NCI-H510A (cell line): ENCODE data around the gene TNS1.

Source experiments
- DNase-seq: peaks from one replicate; lab custom pipeline; 2025; lab: John Stamatoyannopoulos, UW

TNS1 gene

DNA sequence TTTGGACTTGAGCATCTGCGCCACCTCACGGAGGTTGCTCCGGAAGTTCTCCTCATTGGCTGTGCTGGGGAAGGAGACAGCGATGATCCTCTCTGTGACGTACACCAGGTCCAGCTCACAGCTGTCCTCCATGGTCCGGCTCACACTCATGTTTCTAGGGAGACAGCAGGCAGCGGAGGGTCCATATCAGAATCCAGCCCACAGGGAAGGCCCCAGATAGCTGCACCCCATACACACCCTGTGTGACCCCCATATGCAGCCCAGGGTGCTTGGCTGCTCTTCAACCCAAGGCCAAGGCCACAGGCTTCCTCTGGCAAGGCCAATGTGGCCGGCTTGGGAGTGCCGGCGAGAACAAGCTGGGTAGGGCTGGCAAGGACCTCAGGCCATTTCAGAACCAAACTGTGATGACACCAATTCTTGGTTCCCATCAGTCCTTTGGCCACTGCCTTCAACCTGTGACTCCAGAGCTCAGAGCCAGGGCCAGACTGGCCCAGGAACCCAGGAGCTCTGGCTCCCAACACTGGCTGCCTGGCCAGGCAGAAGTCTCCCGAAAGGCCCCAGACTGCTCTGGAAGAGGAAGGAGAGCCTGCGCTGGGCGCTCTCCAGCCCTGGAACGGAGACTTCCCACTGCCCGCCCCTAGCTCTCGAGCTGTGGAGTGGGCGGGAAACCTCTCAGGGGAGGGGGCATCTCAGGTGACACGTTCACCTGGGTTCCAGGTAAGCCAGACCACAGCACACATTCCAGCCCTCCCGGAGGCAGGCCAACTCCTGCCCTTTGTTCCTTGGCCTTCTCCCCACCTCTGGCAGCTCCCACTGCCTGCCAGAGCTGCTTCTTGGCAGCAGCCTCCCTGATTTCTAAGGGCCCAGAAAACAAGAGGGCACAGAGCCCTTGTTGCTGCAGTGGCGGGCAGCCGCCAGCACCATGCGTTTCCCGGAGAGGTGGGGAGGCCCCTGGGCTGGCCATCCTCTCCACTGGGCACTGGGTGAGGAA lies 104.7 kb downstream of the TNS1 start:
- no peak for DNase-seq

DNA sequence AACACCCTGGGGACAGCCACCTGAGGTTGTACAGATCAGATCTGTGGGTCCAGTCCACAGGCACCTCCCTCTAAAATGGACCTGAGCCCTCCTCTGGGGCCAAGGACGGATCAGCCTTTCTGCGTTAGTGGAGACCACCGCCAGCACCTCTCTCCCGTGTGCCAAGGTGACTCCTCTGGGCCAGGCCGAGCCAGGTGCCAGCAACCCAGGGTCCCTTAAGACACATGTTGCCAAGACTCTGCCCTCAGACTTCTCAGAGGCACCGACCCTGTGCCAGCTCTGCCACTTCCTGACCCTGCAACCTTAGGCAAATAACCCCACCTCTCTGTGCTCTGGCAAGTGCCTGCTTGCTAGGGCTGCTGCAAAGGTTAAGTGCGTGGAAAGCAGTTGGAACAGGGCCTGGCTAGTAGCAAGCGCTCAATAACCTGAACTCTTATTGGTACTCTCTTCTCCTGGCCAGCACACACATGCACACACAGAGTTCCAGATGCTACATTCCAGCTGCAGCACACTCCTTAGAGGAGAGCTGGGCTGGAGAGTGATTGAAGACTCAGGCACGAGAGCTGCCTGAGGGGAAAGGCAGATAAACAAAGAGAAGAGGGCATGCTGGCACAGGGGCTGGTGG lies 105.6 kb downstream of the TNS1 start:
- DNase-seq = no peak

DNA sequence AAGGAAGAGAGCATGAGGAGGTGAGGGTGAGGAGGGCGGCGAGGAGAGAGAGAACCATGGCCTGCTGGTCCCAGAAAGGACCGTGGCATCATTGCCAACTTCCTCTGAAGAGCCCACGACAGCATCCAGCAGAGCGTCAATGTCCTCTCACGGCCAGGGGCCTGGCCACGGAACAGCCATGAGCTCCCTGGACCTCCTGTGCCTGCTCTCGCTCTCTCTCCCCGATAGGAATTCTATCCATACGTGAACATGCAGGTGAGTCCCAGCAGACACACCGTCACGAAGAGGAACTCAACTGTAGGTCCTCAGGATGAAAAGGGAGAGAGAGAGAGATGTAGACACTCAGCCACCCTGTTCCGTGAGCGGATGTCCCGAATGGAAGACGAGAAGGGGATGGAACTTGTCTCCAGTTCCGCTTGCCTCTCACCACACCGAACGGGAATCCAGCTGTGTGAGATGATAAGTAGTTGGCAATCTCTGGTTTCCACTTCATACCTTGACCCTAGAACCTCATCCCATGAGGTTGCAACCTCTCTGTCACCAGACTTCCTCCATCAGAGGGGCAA lies 107.6 kb downstream of the TNS1 start:
- no peak for DNase-seq

DNA sequence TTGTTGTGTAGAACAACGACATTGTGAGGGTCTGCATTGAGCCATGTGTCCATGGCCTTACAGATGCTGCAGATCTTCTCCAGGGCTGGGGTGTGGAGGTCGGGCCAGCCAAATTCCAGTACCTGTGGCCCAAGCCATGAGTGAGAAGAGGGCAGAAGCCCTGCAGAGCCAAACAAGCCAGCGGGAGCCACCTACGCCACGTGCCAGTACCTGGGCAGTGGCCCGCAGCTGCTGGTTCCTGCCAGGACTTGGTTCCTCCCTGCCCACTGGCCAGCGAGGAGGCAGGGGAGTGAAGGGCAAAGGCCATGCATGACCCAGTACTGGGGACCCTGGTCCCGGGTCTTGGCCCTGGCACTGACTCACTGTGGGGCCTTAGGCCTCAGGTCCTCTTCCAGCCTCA lies 109.4 kb downstream of the TNS1 start:
- DNase-seq = no peak

DNA sequence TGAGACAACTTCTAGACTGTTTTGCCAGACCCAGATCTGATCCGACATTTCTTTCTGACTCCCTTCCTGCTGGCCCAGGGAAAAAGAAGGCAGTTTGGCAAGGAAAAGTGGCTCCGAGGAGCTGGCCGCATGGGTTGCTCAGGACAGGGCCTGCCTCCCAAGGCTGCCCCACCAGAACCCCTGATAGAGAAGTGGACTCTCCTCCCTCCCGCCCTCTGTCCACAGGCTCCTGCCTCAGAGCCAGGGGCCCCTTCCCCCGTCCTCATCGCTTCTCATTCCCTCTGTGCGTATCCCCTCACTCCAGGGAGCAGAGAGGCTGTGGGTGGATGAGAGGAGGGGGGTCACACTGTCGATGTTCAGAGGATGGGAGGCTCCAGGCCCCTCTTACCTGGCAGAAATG lies 110.2 kb downstream of the TNS1 start:
- no peak for DNase-seq

DNA sequence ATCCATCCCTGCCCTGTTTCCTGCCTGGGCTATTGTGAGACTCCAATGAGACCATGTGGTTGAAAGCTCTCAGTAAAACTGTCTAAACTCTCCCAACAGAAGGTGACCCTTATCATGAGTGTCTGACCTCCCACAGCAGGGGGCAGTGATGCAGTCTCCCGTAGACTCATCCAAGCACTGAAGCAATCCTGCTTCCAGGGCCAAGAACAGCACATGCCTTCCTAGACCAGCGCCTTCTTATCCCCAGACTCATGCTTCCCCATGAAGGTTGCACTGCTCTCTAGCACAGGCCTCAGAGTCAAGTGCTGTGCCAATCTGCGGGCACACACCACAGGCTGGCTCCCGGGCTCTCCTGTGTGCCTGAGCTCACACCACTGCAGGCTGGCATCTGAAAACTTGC lies 112.3 kb downstream of the TNS1 start:
- no peak for DNase-seq

DNA sequence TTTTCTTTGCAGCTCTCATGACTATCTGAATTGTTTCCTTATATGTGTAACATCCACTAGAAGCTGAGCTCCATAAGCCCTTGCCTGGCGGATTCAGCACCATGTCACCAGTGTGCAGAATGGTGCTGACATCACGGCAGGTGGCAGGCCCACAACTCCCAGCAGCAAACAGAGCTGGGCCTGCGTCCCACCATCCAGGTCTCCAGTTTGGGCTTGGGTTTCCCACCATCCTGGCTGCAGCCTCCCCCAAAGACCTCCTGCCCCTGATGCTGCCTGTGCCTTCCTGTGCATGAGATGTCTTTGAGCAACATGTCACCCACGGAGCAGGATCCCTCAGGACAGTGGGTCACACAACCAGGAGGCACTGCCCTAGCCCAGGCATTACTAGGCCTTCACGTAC lies 113.1 kb downstream of the TNS1 start:
- DNase-seq = no peak

DNA sequence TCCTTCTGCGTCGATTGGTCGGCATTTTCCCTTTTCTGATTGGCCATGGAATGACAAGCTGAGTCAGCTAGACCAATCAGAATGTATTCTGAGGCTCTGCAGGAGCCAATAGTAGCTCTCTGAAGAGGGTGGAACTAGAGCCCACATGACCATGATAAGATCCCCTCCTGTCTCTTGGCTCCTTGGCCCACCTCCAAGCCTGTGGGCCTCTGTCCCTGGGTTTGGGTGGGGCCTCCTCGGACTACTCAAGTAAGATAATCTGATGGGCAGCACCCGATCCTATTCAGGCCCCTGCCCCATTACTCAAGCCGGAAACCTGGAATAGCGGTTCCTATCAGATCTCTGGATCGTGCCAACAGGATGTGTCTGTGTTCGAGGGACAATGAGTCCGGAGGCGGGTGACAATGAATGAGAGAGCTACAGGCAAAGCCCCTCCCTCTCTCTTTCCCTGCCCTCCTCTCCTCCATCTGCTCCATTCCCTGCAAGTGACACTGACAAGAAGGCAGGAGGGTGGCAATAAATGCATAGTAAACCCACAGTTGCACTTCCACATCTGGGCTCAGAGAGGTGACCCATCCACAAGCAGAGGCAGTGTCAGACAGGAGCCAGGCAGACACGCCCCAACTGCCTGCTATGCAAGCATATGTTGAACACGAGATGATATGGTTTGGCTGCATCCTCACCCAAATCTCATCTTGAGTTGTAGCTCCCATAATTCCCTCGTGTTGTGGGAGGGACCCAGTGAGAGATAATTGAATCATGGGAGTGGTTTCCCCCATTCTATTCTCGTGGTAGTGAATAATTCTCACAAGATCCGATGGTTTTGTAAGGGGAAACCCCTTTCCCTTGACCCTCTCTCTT lies 114.7 kb downstream of the TNS1 start:
- no peak for DNase-seq

DNA sequence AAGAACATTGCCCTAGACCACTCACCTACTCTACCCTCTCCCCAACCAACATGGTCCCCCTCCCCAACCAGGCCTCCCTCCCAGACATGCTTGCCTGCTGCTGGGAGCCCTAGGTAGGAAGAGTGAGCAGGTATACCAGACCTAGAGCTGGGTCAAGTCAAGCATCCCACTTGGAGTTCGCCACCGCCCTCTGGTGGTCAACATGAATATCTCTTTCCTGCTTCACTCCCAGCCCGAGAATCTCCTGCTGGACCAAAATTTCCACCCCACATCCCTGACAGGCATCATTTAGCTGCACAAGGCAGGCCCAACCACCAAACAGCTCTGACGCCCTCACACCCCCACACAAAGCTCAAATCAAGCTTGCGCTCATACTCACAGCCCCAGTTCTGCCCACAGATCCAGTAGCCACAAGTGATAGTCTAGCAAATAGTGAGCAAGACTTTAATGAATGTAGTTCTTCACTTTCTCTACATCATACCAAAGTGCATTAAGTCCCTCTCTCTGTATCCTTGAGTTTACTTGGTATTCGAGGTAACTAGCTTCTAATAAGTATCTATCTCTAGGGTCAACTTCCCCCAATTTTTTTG lies 116.0 kb downstream of the TNS1 start:
- DNase-seq = peak; percentile 37

DNA sequence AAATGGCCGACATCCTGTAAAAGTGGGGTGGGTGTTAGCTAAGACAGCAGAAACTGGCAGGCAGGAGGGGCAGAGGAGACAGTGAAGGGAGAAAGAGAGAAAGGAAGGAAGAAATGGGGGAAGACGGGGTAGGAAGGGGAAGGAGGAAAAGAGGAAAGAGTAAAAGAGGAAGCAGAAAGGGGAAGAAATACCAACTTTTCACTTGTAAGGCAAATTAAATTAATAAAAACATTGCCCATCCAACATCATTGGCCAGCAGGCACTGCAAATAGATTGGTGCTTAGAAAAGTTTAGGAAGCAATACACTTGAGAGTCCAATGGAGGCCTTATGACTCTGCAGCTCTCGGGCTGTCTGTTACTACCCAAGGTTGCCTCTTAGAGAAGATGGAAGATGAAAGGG lies 116.7 kb downstream of the TNS1 start:
- no peak for DNase-seq

DNA sequence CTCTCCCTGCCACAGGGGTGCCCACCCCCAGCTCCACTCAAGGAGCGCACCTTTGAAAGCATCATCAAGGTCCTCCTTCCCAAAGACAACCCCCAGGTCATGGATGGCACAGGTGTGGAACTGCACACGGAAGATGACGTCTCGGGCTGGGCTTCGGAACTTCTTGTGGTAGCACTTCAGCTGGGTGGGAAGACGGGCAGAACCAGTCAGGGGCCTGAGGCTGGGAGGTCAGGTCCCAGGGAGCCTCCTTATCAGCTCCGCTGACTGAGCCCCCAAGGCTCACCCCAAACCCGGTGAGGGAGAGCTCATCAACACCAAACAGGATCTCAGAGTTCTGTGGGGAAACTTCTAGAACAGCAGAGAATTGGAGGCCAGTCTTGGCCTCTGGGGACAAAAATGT lies 117.8 kb downstream of the TNS1 start:
- DNase-seq = no peak

DNA sequence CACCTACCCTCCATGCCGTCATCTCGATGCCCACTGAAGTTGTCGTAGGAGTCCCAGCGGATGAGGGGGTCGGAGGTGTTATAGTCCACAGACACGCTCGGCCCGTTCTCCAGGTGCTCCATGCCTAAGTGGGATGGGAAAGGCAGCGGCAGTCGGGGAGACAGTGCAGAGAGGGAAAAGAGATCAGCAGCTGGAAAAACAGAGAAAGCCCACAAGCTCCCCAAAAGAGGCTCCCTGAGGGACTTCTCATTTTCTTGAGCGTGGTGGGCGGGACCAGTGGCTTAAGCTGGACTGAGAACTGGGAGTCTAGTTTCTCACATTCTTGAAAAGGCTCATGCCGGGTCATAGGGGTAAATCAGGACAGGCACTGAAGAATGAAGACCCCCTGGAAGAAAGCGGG lies 121.9 kb downstream of the TNS1 start:
- no peak for DNase-seq

DNA sequence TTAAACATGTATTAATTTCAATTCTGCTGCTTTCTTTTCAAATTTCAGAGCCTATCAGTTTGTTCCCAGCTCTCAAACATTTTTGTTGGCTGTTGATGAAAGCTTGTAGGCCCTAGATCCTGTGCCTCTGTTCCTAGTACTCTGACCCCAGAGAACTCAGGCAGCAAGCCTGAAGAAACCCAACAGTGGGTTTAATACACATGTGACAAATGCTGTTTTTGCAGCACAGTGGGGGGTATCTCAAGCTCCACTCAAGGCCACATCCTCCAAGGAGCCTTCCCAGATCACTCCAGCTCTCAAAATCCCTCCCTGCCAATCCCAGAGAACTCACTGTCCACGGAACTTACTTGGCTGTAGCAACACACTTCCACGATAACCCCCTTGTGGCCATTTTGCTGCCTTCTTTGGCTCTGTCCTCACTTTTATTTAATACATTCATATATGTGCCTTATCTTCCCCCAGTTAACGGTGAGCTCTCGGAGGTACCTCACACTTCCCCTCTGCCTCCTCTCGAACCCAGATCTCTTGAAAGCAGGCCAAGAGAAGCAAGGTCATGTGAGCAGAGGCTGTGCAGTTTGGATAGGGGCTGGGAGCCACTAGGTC lies 122.4 kb downstream of the TNS1 start:
- DNase-seq = no peak

DNA sequence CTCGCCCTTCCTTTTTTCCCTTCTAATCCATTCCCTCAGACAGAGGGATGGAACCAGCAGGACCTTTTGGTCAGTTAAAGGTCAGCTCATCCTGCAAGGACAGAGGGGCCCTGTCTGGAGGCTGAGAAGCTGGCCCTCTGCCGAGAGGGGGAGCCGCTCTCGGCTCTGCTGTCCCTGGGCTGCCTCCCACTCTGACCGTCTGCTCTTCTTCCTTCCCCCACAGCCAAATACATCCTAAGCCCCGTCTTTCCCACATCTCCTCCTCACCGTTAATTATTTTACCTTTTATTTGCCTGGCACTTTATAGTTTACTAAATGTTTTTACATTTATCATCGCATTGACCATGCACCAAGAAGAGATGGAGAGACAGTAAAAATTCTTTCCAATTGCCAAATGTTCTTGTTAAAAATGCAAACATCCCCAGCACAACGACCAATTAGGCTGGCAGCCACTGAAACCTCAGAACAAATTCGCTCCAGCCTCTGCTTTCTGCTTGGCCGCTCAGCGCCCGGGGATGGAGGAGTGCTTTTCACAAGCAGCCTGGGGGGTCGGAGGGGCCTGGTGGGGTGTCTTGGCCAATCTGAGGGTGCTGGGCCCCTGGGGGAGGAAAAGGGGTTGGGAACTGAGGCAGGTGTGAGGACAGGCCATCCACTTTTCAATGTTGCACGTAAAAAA lies 123.7 kb downstream of the TNS1 start:
- DNase-seq = no peak

DNA sequence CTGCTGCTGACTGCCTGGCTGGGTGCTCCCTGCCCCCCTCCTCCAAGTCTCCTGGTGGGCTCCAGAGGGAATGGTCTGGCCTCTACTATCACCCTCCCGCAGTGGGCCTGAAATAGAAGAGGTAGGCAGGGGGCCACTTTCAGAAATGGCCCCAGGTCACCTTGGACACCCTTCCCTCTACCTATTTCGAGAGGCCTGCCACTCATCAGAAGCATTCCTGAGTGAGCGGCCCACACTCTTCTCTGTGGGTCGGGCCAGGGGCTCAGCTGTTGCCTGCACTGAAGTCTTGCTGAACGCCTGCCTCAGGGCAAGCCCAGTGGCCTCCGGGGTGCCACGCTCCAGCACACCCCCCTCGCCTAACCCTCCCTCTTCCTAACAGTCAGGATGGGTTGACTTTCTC lies 124.9 kb downstream of the TNS1 start:
- DNase-seq = no peak

DNA sequence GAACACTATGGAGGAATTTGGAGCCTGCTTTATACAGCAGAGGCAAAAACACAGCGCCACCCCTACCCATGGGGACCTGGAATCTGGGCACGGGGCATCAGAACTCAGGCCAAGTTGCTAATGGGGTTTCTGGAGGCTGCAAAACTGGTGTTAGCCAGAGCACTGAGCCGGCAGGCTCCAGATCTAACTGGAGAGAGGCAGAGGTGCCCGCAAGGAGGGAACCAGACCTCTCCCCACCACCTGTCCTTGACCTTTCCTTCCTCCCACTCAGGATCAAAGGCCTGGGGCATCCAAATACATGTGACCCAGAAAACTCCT lies 126.6 kb downstream of the TNS1 start:
- no peak for DNase-seq

DNA sequence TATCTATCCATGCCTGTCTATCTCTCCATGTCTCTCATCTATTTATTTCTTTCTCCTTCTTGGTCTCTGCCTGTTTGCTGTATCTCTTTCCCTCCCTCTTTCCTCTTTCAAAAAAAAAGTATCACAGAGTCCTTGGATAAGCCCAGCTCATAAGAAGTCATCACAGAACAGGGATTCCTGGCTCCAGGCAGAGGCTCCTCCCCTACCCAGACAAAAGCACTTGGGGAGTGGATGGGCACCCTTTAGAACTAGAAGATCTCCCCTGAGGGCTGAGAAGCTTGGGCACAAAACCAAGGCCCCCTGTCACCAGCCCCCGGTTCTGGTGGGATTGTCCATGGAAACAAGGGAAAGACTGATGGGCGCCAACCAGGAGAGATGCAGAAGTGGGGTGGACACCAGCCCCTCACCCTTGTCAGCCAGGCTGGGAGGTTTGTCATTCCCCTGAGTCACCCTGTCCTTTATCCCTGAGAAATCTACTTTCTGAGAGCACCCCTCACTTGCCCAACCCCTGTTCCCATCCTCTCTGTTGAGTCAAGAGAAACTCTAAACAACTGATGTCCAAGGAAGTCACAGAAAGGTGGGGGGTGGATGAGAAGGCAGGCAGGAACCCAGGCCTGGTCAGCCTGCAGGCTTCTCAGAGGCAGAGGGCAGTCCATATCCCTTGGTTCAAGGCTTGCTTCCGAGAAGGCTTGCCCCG lies 127.1 kb downstream of the TNS1 start:
- DNase-seq = no peak

DNA sequence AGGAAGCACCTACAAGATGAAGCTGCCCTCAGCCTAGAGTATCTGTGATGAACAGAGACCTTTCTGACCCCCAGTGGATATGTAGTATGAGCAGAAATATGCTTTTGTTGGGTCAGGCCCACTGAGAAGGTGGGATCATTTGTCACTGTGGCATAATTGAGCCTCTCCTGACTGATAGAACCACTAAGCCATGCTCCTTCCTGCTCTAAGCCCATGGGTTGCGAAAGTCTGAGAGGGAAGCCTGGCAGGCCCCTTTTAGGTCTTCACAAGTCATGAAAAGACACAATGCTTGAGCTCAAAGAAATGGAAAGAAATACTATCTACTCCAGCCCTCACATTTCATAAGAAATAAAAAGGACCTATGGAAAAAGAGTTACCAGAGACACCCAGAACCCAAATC lies 127.7 kb downstream of the TNS1 start:
- DNase-seq = no peak

DNA sequence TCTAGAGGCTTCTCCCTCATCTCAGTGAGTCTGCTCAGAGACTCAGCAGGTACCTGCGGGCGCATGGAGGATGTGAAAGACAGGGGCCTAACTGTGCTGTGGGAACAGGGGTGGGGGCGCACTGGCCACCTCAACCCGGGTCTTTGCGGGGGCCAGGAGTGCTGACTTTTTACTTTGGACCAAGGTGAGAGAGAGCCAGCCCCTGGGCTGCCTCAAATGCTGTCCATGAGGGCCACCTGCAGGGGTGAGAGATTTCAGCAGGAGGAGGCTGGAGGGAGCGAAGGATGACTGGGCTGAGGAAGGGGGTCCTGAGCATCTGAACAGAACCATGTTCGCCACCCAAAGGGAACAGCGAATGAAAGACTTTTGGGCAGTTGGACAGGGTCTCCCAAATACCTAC lies 129.4 kb downstream of the TNS1 start:
- no peak for DNase-seq

DNA sequence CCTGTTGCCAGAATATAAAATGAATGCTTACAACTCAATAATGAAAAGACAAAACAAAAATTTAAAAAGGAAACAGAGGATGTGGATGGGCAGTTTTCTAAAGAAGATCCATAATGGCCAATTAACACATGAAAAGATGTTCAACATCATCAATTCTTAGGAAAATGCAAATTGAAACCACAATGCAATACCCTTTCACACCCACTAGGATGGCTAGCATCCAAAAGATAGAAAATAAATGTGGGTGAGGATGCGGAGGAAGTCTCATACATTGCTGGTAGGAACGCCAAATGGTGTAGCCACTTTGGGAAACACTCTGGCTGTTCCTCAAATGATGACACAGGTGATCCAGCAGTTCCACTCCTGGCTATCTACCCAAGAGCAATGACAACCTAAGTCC lies 130.5 kb downstream of the TNS1 start:
- no peak for DNase-seq
